SH-SY5Y (cell line): Measurements from ENCODE around the gene NAXE.

ENCODE experiments used
- GATA2 ChIP-seq: IDR thresholded peaks from 2 replicates; pipeline ENCODE4 v1.6.1; 2011; ENCODE audit warnings: mild to moderate bottlenecking, low read depth, low read length
- GATA3 ChIP-seq: IDR thresholded peaks from 2 replicates; pipeline ENCODE4 v1.6.1; 2011; ENCODE audit warnings: low read depth, mild to moderate bottlenecking, low read length, moderate library complexity

DNA sequence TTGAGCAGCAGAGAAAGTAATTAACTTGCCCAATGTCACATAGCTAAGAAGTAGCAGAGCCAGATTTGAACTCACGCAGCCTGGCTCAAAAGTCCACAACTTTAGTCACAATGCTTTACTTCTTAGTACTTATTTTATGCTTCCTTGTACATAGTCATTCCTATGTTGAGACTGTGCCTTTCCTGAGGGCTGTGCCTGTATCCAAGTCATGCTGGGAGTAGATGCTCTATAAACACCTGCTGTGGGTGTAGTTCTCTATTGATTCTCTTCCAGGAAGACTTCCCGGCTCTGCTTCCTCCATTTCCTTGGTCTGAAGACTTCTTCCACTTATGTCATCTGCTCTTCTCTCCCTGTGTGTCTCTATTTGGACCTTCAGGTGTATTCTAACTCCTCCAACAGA is 35.9 kb upstream of the NAXE start:
- TF ChIP-seq GATA2 (no peak), GATA3 (no peak)
